ENCODE measurements around the gene ATP8A2.

Gene ATP8A2

DNA sequence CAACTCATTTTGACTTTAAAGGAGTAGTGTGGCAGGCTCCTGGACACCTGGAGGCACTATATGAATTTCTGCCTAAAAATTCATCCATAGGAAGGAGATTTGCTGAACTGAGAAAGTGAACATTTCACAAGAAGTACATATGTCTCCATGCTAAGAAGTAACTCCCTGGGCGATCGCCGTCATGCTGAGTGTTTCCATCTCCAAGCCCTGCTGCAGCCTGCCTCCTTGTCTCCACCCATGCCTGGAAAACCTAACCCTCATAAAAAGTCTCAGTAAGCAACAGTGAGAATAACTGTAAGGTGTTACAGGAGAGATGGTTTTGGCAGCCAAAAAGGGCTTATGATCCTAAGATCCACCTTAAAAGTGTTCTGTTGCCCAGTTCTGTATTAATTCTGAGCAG lies 428.7 kb downstream of the ATP8A2 start:
- no peak overlapping the region for H3K27ac ChIP-seq
- TF ChIP-seq ZFX (IDR thresholded peaks at IDR 0.05; ENCODE audit: borderline replicate concordance), result no peak
- TF ChIP-seq, protein P1, sequence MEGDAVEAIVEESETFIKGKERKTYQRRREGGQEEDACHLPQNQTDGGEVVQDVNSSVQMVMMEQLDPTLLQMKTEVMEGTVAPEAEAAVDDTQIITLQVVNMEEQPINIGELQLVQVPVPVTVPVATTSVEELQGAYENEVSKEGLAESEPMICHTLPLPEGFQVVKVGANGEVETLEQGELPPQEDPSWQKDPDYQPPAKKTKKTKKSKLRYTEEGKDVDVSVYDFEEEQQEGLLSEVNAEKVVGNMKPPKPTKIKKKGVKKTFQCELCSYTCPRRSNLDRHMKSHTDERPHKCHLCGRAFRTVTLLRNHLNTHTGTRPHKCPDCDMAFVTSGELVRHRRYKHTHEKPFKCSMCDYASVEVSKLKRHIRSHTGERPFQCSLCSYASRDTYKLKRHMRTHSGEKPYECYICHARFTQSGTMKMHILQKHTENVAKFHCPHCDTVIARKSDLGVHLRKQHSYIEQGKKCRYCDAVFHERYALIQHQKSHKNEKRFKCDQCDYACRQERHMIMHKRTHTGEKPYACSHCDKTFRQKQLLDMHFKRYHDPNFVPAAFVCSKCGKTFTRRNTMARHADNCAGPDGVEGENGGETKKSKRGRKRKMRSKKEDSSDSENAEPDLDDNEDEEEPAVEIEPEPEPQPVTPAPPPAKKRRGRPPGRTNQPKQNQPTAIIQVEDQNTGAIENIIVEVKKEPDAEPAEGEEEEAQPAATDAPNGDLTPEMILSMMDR (IDR thresholded peaks at IDR 0.05), result no peak

DNA sequence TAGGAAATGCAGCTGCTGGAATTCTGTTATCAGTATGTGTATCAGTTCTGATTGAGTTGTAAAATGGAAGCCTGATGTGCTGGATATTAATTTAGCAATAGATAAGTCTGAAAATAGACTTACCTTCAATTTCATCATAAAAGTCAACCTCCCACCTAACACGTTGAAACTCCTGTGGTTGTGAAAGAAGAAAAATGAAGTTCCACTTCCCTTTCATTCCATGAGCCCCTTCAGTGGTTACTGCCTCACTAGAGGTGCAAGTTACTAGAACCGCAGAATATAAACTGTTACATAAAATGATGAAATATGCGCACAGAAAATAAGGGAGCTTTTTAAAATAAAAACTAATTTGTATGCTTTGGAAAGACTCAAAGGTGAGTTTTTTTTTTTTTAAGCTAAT lies 430.8 kb downstream of the ATP8A2 start:
- H3K27ac ChIP-seq, result no peak overlapping the region
- no peak for TF ChIP-seq ZFX (IDR thresholded peaks at IDR 0.05; ENCODE audit: borderline replicate concordance)
- TF ChIP-seq, protein P1 (IDR thresholded peaks at IDR 0.05), result no peak

DNA sequence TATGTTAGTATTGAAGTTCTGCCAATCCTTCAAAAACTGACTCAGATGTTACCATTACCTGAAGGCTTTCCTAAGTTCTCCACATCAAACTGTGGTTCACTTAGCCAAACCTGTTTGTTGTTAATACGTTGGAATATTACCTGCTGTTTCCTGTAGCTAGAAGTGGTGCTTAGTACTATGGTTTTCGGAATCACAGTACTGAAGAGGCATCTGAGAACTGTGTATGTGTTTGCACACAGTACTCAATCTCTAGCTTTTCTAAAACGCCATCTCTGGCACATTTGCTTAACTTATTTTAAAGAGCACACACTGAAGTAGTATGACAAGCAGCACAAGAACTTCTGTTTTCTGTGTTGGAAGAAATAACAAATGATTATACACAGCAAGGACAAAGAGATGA lies 431.9 kb downstream of the ATP8A2 start:
- H3K27ac ChIP-seq, result no peak overlapping the region
- TF ChIP-seq ZFX (IDR thresholded peaks at IDR 0.05; ENCODE audit: borderline replicate concordance), result no peak
- TF ChIP-seq, protein P1 (IDR thresholded peaks at IDR 0.05), result no peak

DNA sequence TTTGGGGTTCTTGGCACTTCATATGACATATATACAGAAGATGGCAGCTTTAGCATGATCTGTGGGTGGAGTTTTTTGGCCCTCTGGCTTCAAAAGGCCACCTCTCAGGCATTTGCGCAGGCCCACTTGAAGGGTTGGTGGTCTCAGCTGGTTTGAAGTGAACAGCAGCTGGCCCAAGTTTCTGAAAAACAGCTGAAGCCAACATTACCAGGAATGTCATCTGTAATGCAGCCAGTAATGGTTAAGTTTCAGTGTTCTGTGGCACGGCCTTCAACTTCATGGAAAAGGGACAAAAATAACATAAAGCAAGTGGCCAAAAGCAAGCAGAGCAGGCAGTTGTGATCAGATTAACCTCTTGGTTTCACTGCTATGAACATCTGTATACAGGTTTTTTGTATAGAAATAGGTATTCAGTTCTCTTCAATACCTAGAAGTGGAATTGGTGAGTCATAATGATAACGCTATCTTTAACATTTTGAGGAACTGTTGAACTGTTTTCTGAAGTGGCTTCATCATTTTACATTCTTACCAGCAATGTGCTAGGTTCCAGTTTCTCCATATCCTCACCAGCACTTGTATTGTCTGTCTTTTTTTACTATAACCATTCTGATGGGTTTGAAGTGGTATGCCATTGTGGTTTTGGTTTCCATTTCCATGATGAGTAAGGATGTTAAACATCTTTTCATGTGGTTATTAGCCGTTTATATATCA lies 434.6 kb downstream of the ATP8A2 start:
- no peak overlapping the region for H3K27ac ChIP-seq
- TF ChIP-seq, protein P1 (IDR thresholded peaks at IDR 0.05), result no peak
- no peak for TF ChIP-seq ZFX (IDR thresholded peaks at IDR 0.05; ENCODE audit: borderline replicate concordance)

GRCh38 chr13:25807562-25807961 lies 435.8 kb downstream of the ATP8A2 start:
- H3K27ac ChIP-seq, result no peak overlapping the region
- TF ChIP-seq, protein P1 (IDR thresholded peaks at IDR 0.05), result no peak
- no peak for TF ChIP-seq ZFX (IDR thresholded peaks at IDR 0.05; ENCODE audit: borderline replicate concordance)

GRCh38 chr13:25811506-25811905 lies 439.7 kb downstream of the ATP8A2 start:
- no peak for TF ChIP-seq ZFX (IDR thresholded peaks at IDR 0.05; ENCODE audit: borderline replicate concordance)
- TF ChIP-seq, protein P1 (IDR thresholded peaks at IDR 0.05), result no peak
- H3K27ac ChIP-seq, result no peak overlapping the region

GRCh38 chr13:25816239-25816638 lies 444.5 kb downstream of the ATP8A2 start:
- no peak overlapping the region for H3K27ac ChIP-seq
- TF ChIP-seq, protein P1 (IDR thresholded peaks at IDR 0.05), result no peak
- TF ChIP-seq ZFX (IDR thresholded peaks at IDR 0.05; ENCODE audit: borderline replicate concordance), result no peak

All from 22Rv1 (cell line).